Osteocyte (in vitro differentiated cells): ENCODE data around the gene HTATSF1. TPM values are rescaled to one million over a fixed set of nuclear protein-coding genes. Genes with fewer than 3 reads are reported as not detected.

Source experiments
- DNase-seq: peaks from one replicate; pipeline ENCODE4 v3.0.0; 2021; ENCODE audit warnings: mixed read lengths; ENCODE audit not compliant: unreplicated experiment; ENCODE audit errors: extremely low spot score
- H3K27ac Mint-ChIP-seq: one replicate; pipeline ENCODE4 v1.8.0; 2021; ENCODE audit warnings: mild to moderate bottlenecking, mixed read lengths; ENCODE audit not compliant: unreplicated experiment
- H3K27me3 Mint-ChIP-seq: one replicate; pipeline ENCODE4 v1.8.0; 2021; ENCODE audit warnings: mixed read lengths; ENCODE audit not compliant: unreplicated experiment
- H3K36me3 Mint-ChIP-seq: one replicate; pipeline ENCODE4 v1.8.0; 2021; ENCODE audit warnings: mixed read lengths; ENCODE audit not compliant: unreplicated experiment
- H3K4me1 Mint-ChIP-seq: one replicate; pipeline ENCODE4 v1.8.0; 2021; ENCODE audit warnings: mixed read lengths; ENCODE audit not compliant: unreplicated experiment
- H3K4me3 Mint-ChIP-seq: one replicate; pipeline ENCODE4 v1.8.0; 2021; ENCODE audit warnings: mild to moderate bottlenecking, moderate library complexity, mixed read lengths; ENCODE audit not compliant: unreplicated experiment
- H3K9me3 Mint-ChIP-seq: one replicate; pipeline ENCODE4 v1.8.0; 2021; ENCODE audit warnings: mixed read lengths; ENCODE audit not compliant: unreplicated experiment
- total RNA-seq: library from RNA; stranded (reverse); gene quantifications from 2 replicates; pipeline ENCODE4 v1.2.1, GENCODE V29; 2021
- TF ChIP-seq, protein P1 (sequence below): fragments of 200-600 bp; sonication (generic); IDR thresholded peaks from 2 replicates; pipeline ENCODE4 v1.5.0; 2021; ENCODE audit warnings: antibody characterized with exemption, mild to moderate bottlenecking, moderate library complexity

The HTATSF1 gene
- total RNA-seq, 1 donor from 2014 or later = 36.6 TPM

DNA sequence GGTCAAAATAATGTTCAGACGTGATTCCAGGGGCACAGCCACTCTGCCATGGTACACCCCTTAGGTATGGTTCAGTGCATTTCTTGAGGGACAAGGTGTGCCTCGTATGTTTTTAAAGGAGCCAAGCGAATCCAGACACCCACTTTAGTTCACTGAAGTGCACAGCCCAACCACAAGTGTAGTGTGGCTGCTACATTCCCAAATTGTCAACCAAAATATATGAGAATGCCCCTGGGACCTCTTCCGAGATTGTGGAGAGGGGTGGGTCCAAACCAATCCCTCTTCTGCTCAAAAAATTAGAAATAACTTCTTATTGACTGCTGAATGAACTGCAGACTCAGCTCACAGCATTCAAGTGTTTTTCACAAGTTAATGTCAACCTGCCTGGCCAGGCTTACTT lies 17.0 kb upstream of the HTATSF1 start:
- TF ChIP-seq, protein P1, sequence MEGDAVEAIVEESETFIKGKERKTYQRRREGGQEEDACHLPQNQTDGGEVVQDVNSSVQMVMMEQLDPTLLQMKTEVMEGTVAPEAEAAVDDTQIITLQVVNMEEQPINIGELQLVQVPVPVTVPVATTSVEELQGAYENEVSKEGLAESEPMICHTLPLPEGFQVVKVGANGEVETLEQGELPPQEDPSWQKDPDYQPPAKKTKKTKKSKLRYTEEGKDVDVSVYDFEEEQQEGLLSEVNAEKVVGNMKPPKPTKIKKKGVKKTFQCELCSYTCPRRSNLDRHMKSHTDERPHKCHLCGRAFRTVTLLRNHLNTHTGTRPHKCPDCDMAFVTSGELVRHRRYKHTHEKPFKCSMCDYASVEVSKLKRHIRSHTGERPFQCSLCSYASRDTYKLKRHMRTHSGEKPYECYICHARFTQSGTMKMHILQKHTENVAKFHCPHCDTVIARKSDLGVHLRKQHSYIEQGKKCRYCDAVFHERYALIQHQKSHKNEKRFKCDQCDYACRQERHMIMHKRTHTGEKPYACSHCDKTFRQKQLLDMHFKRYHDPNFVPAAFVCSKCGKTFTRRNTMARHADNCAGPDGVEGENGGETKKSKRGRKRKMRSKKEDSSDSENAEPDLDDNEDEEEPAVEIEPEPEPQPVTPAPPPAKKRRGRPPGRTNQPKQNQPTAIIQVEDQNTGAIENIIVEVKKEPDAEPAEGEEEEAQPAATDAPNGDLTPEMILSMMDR = no peak
- Mint-ChIP-seq H3K4me3 (no peak overlapping the region), H3K9me3 (no peaks in the 10 kb centered on the region), H3K4me1 (peaks cover 4% of the 10 kb centered on the region), H3K27me3 (peaks cover 9% of the 10 kb centered on the region), H3K36me3 (no peaks in the 10 kb centered on the region), H3K27ac (no peak overlapping the region)
- DNase-seq = no peak

DNA sequence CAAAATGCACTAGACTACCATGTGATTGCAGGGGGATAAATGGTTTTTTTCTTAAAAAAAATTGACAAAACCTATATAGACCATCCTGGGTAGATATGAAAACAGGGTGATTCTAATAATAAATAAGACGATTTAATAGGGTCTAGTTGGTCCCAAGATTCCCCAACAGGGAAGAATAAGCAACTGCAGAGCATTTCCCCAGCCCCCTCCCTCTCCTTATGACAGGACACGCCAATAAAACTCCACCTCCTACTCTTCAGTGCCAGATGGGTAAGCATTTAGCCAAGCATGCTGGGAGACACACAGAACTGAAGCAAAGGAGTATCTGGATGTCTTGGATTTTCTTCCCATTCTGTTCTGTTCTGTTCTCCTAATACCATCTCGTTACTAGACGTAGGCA lies 9.7 kb upstream of the HTATSF1 start, which contains the start of gene BRS3:
Gene BRS3, plus strand, starts transcription at position 301 of the 400 bp plus-strand sequence. CDS start 168 bp downstream, outside the sequence.
- Mint-ChIP-seq H3K4me1 (no peaks in the 10 kb centered on the region), H3K36me3 (no peaks in the 10 kb centered on the region), H3K27me3 (peaks cover 42% of the 10 kb centered on the region), H3K9me3 (no peaks in the 10 kb centered on the region), H3K4me3 (no peak within 1 kb of the TSS), H3K27ac (no peak within 1 kb of the TSS)
- TF ChIP-seq, protein P1 = no peak
- no peak for DNase-seq

DNA sequence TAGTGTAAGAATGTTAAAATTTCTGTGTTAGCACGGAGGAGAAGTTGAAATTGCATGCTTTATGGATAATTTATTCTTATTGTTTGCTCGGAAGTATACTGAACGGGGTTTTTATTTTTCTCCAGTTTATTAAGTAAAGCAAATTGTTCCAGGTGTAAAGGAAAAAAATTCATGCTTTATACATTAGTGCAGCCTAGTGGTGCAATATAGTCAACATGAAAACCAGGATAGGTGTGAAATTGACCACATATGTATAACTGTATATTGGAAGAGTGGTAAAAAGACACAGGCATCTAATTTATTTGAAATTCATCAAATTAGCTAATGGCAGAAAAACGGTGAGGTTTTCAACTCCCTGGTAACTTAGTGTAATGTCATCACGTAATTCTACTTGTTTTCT lies 8.7 kb upstream of the HTATSF1 start:
- H3K27ac Mint-ChIP-seq = no peak overlapping the region
- no peaks in the 10 kb centered on the region for H3K36me3 Mint-ChIP-seq
- no peak overlapping the region for H3K4me3 Mint-ChIP-seq
- H3K27me3 Mint-ChIP-seq = peaks cover 45% of the 10 kb centered on the region
- no peaks in the 10 kb centered on the region for H3K4me1 Mint-ChIP-seq
- DNase-seq = no peak
- TF ChIP-seq, protein P1 = no peak
- H3K9me3 Mint-ChIP-seq = no peaks in the 10 kb centered on the region

DNA sequence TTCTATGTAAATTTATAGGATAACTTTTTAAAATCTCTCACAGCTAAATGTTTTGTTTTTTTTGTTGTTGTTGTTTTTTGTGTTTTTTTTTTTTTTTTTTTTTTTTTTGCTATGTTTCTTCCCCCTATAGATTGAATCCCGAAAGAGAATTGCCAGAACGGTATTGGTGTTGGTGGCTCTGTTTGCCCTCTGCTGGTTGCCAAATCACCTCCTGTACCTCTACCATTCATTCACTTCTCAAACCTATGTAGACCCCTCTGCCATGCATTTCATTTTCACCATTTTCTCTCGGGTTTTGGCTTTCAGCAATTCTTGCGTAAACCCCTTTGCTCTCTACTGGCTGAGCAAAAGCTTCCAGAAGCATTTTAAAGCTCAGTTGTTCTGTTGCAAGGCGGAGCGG lies 5.6 kb upstream of the HTATSF1 start:
- Mint-ChIP-seq H3K4me3 (no peak overlapping the region), H3K27me3 (peaks cover 24% of the 10 kb centered on the region), H3K36me3 (no peaks in the 10 kb centered on the region), H3K9me3 (no peaks in the 10 kb centered on the region), H3K27ac (no peak overlapping the region), H3K4me1 (peaks cover 2% of the 10 kb centered on the region)
- no peak for DNase-seq
- TF ChIP-seq, protein P1 = no peak

DNA sequence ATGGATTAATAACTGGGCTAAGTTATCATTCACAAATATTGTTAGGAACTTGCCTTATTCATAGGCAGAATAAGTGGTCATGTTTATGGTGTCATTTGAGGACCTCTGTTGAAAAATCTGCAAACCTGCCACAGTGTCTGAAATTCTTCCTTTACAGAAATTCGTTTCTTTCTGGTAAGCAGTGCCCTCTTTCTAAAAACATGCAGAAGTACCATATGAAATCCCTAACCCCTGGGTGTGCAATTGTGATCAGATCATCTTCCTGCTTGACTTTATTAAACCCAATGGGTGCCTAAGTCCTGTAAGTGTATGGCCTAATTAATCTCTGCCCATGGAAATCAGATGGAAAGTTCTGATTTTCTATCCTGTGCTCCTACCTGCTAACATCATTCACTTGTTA lies 4.4 kb upstream of the HTATSF1 start:
- Mint-ChIP-seq H3K9me3 (no peaks in the 10 kb centered on the region), H3K27me3 (peaks cover 24% of the 10 kb centered on the region), H3K4me1 (peaks cover 2% of the 10 kb centered on the region), H3K4me3 (no peak overlapping the region), H3K27ac (no peak overlapping the region), H3K36me3 (no peaks in the 10 kb centered on the region)
- TF ChIP-seq, protein P1 = no peak
- no peak for DNase-seq
